NCI-H2029 (cell line): Measurements from ENCODE around the gene GFI1.

Experiments
- DNase-seq: peaks from one replicate; lab custom pipeline; 2025; lab: John Stamatoyannopoulos, UW

Gene GFI1

DNA sequence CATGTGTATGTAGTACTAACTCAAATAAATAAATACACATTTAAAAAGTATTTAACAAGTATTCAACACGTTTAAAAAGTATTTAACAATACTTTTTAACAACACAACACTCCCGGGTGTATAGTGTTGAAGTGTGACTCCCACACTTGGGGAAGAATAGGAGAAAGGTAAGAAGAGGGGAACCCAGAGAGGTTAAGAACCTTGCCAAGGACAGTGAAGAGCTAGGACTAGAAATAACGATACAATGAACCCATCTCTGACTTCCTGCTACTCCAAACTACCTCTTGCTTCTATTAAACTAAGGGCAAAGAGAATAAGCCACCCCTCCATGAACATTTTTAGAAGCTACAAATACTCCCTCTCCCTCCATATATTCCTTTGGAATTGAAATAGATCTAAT lies 1.7 kb upstream of the GFI1 start:
- DNase-seq = no peak

GRCh38 chr1:92487078-92487605 lies 417 bp upstream of the GFI1 start:
- DNase-seq = no peak

DNA sequence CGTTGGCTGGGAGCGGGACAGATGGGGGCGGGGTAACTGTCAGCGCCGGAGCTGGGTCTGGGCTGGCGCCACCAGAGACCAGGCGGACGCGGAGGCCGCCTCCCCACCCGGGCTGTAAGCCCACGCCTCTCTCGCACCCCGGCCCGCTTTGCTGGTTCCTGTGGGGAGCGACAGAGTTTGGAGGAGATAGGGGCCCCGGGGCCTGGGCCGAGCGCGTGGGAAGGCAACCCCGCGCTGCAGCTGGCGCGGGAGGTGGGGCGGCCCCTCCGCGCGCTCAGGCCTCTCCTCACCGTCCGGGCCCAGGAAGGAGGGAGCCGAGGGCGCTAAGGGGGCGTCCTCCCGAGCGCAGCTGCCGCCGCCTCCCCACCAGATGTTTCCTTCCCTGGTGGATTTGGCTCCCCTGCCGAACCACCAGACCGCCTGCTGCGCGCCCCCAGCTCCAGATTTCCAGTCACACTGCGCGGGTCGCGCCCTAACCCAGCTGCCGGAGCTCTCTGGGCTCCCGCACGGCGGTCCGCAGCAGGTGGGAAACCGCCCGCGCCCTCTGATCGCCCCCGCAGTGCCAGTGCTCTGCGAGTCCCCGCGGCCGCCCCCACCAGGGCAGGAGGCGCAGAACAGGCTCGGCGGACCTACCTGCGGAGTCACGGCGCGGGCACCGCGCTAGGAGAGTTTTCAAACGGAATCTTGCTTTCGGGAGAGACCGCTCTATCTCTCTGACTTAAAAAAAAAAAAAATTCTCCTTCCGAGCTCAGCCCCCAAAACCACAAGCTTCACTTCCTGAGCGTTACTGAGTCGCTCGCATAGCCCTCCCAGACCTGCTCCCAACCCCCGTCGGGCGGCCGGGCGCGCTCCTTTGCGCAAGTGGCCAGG lies 1.1 kb downstream of the GFI1 start:
- peak; percentile 74 for DNase-seq

DNA sequence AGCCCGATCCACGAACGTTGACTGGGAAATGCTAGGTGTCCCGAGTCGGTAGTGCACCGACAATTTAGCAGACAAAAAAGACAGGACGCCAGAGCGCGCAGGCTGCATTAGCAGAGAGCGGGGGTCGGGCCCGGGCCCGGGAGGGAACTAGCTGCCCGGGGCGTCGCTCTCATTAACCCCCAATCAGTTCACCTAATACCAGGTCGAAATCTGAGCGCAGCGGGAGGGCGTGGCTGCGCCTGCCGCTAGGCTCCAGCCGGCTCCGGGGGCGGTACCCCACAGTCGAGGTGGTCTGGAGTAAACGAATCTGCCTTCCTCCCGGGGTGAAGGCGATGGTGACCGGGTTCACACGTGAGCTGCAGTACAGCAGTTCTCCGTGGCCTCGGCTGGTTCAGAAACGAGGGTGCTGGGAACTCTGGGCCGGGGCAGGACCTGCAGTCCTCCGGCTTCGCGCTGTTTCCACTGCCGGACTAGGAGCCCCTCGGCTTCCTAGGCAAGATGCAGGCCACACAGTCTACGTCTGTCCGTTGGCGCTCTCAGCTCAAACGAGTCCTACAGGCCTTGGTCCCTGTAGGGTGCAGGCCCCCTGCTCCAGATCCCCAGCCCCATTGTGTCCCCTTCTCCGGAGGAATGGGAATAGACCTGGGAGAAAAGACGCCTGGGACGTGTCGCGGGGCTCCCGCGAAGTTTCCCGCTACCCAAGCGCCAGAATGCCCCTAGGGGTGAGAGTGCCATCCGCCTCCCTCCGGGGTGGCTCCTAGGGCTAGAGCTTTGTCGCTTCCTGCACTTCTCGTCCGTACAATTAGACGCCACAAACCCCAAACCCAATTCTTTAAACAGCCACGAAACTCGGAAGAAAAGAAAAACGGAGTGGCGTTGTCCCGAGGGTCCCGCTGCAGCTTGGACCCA lies 2.0 kb downstream of the GFI1 start:
- DNase-seq = peak; percentile 53

GRCh38 chr1:92483610-92484471 lies 2.9 kb downstream of the GFI1 start:
- DNase-seq = peak; percentile 78

- peak; percentile 55 for DNase-seq
These were observed 3.8 kb downstream of the GFI1 start for GRCh38 chr1:92482665-92483609.

- no peak for DNase-seq
These were observed 4.6 kb downstream of the GFI1 start for GRCh38 chr1:92481971-92482664.

- no peak for DNase-seq
These were observed 5.2 kb downstream of the GFI1 start for GRCh38 chr1:92481599-92481925.

DNA sequence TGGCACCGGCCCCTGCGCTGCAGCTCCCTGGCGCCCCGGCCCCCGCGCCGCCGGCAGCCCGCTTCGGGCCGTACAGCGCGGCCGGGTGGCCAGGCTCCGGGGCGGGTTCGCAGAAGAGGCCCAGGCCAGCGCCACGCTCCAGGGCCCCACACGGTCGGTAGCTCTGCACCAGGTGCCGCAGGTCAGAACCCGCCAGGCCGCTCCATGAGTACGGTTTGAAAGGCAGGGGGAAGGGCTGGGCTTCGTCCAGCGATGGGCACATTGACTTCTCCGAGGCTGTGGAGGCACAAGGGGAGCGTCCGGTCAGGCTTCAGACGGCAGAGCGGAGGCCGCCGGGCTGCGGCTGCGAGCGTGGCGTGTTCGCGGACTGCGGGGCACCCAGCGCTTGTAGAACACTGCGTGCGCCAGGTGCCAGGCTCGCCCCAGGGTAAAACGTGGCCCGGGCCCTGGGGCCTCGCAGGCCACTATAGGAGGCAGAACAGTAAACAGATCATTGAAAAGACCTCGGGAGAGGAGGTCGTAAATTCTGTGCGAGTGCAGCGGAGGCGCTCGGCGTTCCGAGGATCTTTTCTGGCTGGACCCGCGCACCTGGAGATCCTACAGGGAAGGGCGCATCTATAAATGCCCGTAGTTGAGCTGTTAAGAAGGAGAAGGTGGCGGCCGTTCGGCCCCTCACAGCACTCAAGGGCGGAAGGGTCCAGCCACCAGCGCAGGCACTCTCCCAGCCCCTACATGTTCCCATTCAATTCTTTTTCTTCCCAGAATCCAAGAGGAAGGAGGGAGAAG lies 5.7 kb downstream of the GFI1 start:
- no peak for DNase-seq

GRCh38 chr1:92480200-92480812 lies 6.4 kb downstream of the GFI1 start:
- DNase-seq = no peak

GRCh38 chr1:92479587-92479986 lies 7.1 kb downstream of the GFI1 start:
- DNase-seq = no peak

DNA sequence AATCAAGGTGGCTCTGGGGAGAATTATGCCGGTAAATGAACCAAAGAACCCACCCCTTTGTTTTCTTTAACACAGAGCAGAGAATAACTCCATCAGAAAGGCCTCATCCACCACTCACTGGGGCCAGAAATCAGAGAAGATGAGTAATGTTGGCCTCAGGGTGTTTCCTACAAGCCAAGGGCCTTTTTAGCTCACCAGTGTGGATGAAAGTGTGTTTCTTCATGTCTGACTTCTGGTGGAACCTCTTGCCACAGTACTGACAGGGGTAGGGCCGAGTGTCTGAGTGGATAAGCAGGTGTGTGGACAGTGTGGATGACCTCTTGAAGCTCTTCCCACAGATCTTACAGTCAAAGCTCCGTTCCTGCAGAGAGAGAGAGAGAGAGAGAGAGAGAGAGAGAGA lies 8.3 kb downstream of the GFI1 start:
- no peak for DNase-seq

- peak; percentile 58 for DNase-seq
These were observed 10.6 kb downstream of the GFI1 start for GRCh38 chr1:92476071-92476631.

DNA sequence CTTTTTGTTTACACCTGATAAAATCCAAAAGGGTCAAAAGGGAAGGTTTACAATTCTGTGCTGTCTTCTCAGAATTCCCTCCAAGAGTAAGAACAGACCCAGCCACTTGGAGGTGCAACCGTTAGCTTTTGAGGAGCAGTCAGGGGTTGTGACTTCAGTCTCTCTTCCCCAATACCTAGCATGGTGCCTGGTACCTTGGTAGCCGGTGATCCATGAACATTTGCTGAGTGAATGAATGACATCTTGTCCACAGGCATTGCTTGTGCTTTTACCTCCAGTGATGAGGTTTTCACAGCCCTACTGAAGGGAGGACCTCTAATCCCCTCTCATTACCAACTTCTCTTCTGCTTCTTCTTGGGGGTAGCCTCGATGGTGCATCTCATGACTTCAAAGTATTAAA lies 11.7 kb downstream of the GFI1 start:
- no peak for DNase-seq

GRCh38 chr1:92473781-92474495 lies 12.8 kb downstream of the GFI1 start:
- DNase-seq = no peak

DNA sequence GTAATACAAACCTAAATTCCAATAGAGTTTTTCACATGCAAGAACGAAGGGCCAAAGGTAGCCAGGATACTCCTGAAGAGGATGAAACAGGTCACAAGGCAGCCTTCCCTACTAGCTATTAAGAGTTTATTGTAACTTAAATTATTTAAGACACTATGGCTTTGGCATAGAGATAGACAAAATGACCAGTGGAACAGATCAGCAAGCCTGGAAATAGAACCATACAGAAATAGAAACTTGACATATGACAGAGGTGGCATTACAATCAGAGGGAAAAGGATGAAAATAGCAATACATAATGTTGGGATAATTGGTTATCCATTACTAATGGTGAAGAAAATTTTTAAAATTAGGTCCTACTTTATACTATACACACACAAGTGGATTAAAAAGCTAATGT lies 16.5 kb downstream of the GFI1 start:
- no peak for DNase-seq

DNA sequence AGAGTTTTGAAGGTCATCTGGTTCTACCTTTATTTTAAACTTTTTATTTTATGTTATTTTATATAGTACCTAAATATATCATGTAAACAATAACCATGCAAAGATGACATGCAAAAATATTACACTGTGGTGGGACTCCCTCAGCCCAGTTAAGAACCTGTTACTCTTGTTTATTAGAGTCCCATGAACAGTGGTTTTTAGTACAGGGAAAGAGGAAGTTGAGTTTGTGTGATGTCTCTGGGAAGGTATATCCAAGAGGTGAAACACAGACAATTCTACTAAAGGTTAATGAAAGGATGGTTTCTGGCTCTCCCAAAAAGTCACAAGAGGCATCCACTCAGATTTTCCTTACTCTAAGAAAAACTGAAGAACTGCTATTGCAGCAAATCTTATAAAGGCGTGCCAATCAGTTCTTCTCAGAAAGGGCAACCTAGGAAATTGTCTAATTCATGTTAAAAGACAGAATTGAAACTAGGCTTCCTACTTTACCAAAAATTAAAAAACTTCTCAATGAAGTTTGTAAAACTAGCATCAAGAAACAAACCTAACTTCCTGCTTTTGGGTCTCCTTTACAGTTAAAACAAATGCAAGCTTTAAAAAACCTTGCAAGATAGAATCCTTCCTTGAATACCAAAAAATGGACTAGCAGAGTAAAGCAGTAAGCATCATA lies 19.9 kb downstream of the GFI1 start:
- no peak for DNase-seq
